SK-N-MC (cell line): ENCODE data around the gene REXO5.

Source experiments
- EZH2 ChIP-seq: fragments of 200-600 bp; sonication (generic); IDR thresholded peaks from one replicate; pipeline ENCODE4 v1.6.1; 2017; ENCODE audit warnings: antibody characterized with exemption
- FOXP2 ChIP-seq: optimal IDR thresholded peaks from 2 replicates; pipeline ENCODE3; 2011; ENCODE audit warnings: mild to moderate bottlenecking, moderate library complexity; ENCODE audit not compliant: insufficient read depth; ENCODE audit errors: extremely low read length, control extremely low read depth
- POLR2AphosphoS5 ChIP-seq: IDR thresholded peaks from 2 replicates; pipeline ENCODE4 v1.6.1; 2012; ENCODE audit warnings: mild to moderate bottlenecking, low read depth, low read length, borderline replicate concordance

GRCh38 chr16:20859229-20859628, 52.9 kb downstream of the REXO5 start:
- TF ChIP-seq EZH2, result no peak
- no peak for TF ChIP-seq POLR2AphosphoS5
- no peak for TF ChIP-seq FOXP2
